ENCODE measurements around the gene TPRG1L.

DNA sequence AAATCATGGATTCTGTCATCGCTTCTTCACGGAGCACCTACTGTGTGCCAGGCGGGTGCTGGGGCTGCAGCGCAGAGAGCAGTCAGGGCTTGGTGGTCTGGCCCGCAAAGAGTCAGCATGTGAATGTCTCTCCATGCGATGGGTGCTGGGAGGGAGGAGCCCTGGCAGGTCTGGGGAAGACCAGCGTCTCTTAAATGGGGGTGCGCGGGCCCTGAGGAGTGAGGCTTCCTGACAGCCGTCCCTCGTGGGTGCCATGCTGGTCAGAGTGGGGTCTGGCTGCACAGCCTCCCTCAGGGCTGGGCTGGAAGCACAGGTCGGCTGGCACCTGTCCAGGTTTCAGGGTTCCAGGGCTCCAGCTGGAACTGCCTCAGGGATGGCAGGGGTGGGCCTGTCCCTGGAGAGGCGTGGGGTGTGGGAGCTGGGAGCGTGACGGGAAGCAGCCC lies 46.0 kb downstream of the TPRG1L start:
- TF ChIP-seq, protein P1, sequence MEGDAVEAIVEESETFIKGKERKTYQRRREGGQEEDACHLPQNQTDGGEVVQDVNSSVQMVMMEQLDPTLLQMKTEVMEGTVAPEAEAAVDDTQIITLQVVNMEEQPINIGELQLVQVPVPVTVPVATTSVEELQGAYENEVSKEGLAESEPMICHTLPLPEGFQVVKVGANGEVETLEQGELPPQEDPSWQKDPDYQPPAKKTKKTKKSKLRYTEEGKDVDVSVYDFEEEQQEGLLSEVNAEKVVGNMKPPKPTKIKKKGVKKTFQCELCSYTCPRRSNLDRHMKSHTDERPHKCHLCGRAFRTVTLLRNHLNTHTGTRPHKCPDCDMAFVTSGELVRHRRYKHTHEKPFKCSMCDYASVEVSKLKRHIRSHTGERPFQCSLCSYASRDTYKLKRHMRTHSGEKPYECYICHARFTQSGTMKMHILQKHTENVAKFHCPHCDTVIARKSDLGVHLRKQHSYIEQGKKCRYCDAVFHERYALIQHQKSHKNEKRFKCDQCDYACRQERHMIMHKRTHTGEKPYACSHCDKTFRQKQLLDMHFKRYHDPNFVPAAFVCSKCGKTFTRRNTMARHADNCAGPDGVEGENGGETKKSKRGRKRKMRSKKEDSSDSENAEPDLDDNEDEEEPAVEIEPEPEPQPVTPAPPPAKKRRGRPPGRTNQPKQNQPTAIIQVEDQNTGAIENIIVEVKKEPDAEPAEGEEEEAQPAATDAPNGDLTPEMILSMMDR (IDR thresholded peaks at IDR 0.05 in 8 of 11, conservative IDR thresholded peaks at IDR 0.05 in 3 of 11) = no peak
- no peak for TF ChIP-seq POLR2AphosphoS5 (IDR thresholded peaks at IDR 0.05)

Measured in spleen (tissue), 7 donors.